IMR-90 (cell line): Measurements from ENCODE around the gene MORN5. TPM values are rescaled to one million over a fixed set of nuclear protein-coding genes. Genes with fewer than 3 reads are reported as not detected.

Experiments used
- ATAC-seq: fragments of 200-7000 bp; cut with Tn5 transposase; 2 replicates; pipeline ENCODE4 v1.9.1; 2020; ENCODE audit warnings: low read depth, mild to moderate bottlenecking, moderate library complexity
- BruUV-seq: library from RNA; stranded (reverse); fragments of 400-500 nt; replicated peaks from 2 replicates; lab custom pipeline; 2021; lab: Mats Ljungman, UMichigan
- CTCF ChIA-PET: fragments of 300-600 bp; formaldehyde crosslinking; extraction: SDS; loops from one replicate; lab custom pipeline; 2021; ENCODE audit warnings: antibody characterized with exemption; lab: Yijun Ruan, JAX
- POLR2A ChIA-PET: fragments of 300-600 bp; sonication (Branson Sonifier 250); formaldehyde crosslinking; loops from one replicate; lab custom pipeline; 2022; ENCODE audit warnings: antibody characterized with exemption; ENCODE audit not compliant: unreplicated experiment; lab: Charles Lee
- DNase-seq: peaks from one replicate; pipeline ENCODE4 v3.0.0; 2013
- H2AFZ ChIP-seq: replicated peaks from 2 replicates; pipeline ENCODE3; 2013; ENCODE audit warnings: low read length, mild to moderate bottlenecking; ENCODE audit not compliant: poor library complexity
- H2AK5ac ChIP-seq: 2 replicates; pipeline ENCODE4 v1.6.1; 2013; ENCODE audit warnings: low read depth, low read length, inconsistent platforms
- H2AK9ac ChIP-seq: replicated peaks from 2 replicates; pipeline ENCODE3; 2013; ENCODE audit warnings: mild to moderate bottlenecking, low read depth, low read length, moderate library complexity; ENCODE audit not compliant: poor library complexity
- H2BK120ac ChIP-seq: 2 replicates; pipeline ENCODE4 v1.6.1; 2013; ENCODE audit warnings: low read depth, low read length, inconsistent platforms
- H2BK15ac ChIP-seq: 3 replicates; pipeline ENCODE4 v1.6.1; 2013; ENCODE audit warnings: low read depth, low read length, inconsistent platforms
- H2BK20ac ChIP-seq: 2 replicates; pipeline ENCODE4 v1.6.1; 2013; ENCODE audit warnings: low read depth, mild to moderate bottlenecking, inconsistent platforms, low read length, moderate library complexity
- H2BK5ac ChIP-seq: 2 replicates; pipeline ENCODE4 v1.6.1; 2013; ENCODE audit warnings: mild to moderate bottlenecking, low read depth, low read length, inconsistent platforms; ENCODE audit not compliant: poor library complexity, severe bottlenecking
- H3K14ac ChIP-seq: replicated peaks from 2 replicates; pipeline ENCODE4 v1.6.1; 2013; ENCODE audit warnings: low read depth, low read length, inconsistent platforms
- H3K18ac ChIP-seq: 2 replicates; pipeline ENCODE4 v1.6.1; 2013; ENCODE audit warnings: low read depth, low read length, control low read depth
- H3K23ac ChIP-seq: 2 replicates; pipeline ENCODE4 v1.6.1; 2013; ENCODE audit warnings: low read depth, low read length, inconsistent platforms
- H3K27ac ChIP-seq: 2 replicates; pipeline ENCODE4 v1.5.1; 2013; ENCODE audit warnings: mild to moderate bottlenecking, control low read depth, low read length; ENCODE audit not compliant: insufficient read depth
- H3K27me3 ChIP-seq: 2 replicates; pipeline ENCODE4 v1.6.1; 2013; ENCODE audit warnings: low read length; ENCODE audit not compliant: control insufficient read depth, insufficient read depth
- H3K36me3 ChIP-seq: 2 replicates; pipeline ENCODE4 v1.6.1; 2013; ENCODE audit warnings: low read length, mixed read lengths; ENCODE audit not compliant: control insufficient read depth, insufficient read depth
- H3K4ac ChIP-seq: 2 replicates; pipeline ENCODE4 v1.6.1; 2013; ENCODE audit warnings: low read depth, low read length, inconsistent platforms
- H3K4me1 ChIP-seq: 2 replicates; pipeline ENCODE4 v1.6.1; 2013; ENCODE audit warnings: low read length, mixed read lengths; ENCODE audit not compliant: control insufficient read depth, insufficient read depth
- H3K4me2 ChIP-seq: 2 replicates; pipeline ENCODE4 v1.6.1; 2013; ENCODE audit warnings: low read depth, mild to moderate bottlenecking, control low read depth, low read length, moderate library complexity
- H3K4me3 ChIP-seq: 2 replicates; pipeline ENCODE4 v1.5.1; 2013; ENCODE audit warnings: low read depth, mild to moderate bottlenecking, control low read depth, low read length, moderate library complexity; ENCODE audit not compliant: insufficient read depth
- H3K56ac ChIP-seq: 2 replicates; pipeline ENCODE4 v1.6.1; 2013; ENCODE audit warnings: low read length, inconsistent platforms; ENCODE audit not compliant: insufficient read depth; ENCODE audit errors: extremely low read depth
- H3K79me1 ChIP-seq, 2 experiments: 2 replicates each; pipeline ENCODE4 v1.6.1; 2013; ENCODE audit warnings: low read length in 2 of 2, inconsistent platforms in 1 of 2, low read depth in 1 of 2
- H3K9ac ChIP-seq: 2 replicates; pipeline ENCODE4 v1.6.1; 2013; ENCODE audit warnings: low read depth, low read length, control low read depth
- H3K9me1 ChIP-seq: 2 replicates; pipeline ENCODE4 v1.6.1; 2013; ENCODE audit warnings: low read length, inconsistent platforms; ENCODE audit not compliant: insufficient read depth
- H3K9me3 ChIP-seq: 2 replicates; pipeline ENCODE4 v1.6.1; 2013; ENCODE audit warnings: low read length; ENCODE audit not compliant: control insufficient read depth, insufficient read depth
- H4K20me1 ChIP-seq: 2 replicates; pipeline ENCODE4 v1.6.1; 2013; ENCODE audit warnings: low read length, inconsistent platforms; ENCODE audit not compliant: insufficient read depth
- H4K5ac ChIP-seq: 2 replicates; pipeline ENCODE4 v1.6.1; 2013; ENCODE audit warnings: mild to moderate bottlenecking, low read depth, low read length, control low read depth
- H4K8ac ChIP-seq, 2 experiments: 2 replicates each; pipeline ENCODE4 v1.6.1; 2013; ENCODE audit warnings: low read depth in 2 of 2, low read length in 2 of 2, control low read depth in 1 of 2, inconsistent platforms in 1 of 2
- H4K91ac ChIP-seq: 2 replicates; pipeline ENCODE4 v1.6.1; 2013; ENCODE audit warnings: low read depth, low read length, inconsistent platforms; ENCODE audit not compliant: insufficient read depth
- BHLHE40 ChIP-seq: fragments of 150-350 bp; IDR thresholded peaks from 2 replicates; pipeline ENCODE4 v1.6.1; 2016; ENCODE audit warnings: mild to moderate bottlenecking, low read depth, low read length
- CHD1 ChIP-seq: IDR thresholded peaks from 2 replicates; pipeline ENCODE4 v1.6.1; 2012; ENCODE audit warnings: low read depth, low read length, improper control_type of control experiment
- FOS ChIP-seq: fragments of 150-350 bp; IDR thresholded peaks from 2 replicates; pipeline ENCODE4 v1.6.1; 2016; ENCODE audit warnings: low read depth, low read length
- MAFK ChIP-seq: IDR thresholded peaks from 2 replicates; pipeline ENCODE4 v1.6.1; 2012; ENCODE audit warnings: low read depth, low read length, improper control_type of control experiment
- NFE2L2 ChIP-seq: fragments of 150-350 bp; IDR thresholded peaks from 2 replicates; pipeline ENCODE4 v1.6.1; 2016; ENCODE audit warnings: low read depth, mild to moderate bottlenecking, low read length
- RAD21 ChIP-seq: IDR thresholded peaks from 2 replicates; pipeline ENCODE4 v1.6.1; 2012; ENCODE audit warnings: low read length, improper control_type of control experiment
- WGBS, 2 experiments: methylation state at CpG; one replicate each; pipeline versions ENCODE4 v1.1.5 to v1.1.7; 2013; ENCODE audit warnings: missing lambda C conversion rate in 2 of 2; ENCODE audit not compliant: insufficient read length in 1 of 2; ENCODE audit errors: extremely low coverage in 2 of 2; 5-methylcytosine and 5-hydroxymethylcytosine counted together
- dilution Hi-C: fragments of 300-500 bp; cut with HindIII; formaldehyde crosslinking; loops from one replicate; pipeline ENCODE4 v1.14.3; 2018; ENCODE audit warnings: low sequenced_read_pairs; ENCODE audit not compliant: unreplicated experiment
- in situ Hi-C: fragments of 300-500 bp; cut with MboI; formaldehyde crosslinking; loops from 3 replicates; pipeline ENCODE4 v1.14.3; 2019; ENCODE audit warnings: low sequenced_read_pairs, inconsistent platforms, mixed read lengths
- intact Hi-C: fragments of 100-400 bp; cut with micrococcal nuclease; formaldehyde crosslinking; loops from 2 replicates; pipeline ENCODE4 v1.10.0; 2022
- polyA plus RNA-seq, 3 experiments: library from polyadenylated mRNA; depleted of rRNA; stranded (reverse); fragments of >200 nt; gene quantifications; 2 replicates each; pipeline ENCODE4 v1.2.3, GENCODE V29; 2012; ENCODE audit warnings: low replicate concordance in 1 of 3
- total RNA-seq: library from RNA; depleted of rRNA; stranded (reverse); fragments of >200 nt; gene quantifications from 2 replicates; pipeline ENCODE4 v1.2.3, GENCODE V29; 2012
- TF ChIP-seq, protein P1 (sequence below): fragments of 150-350 bp; IDR thresholded peaks from 2 replicates; pipeline ENCODE4 v1.6.1; 2017; ENCODE audit warnings: mild to moderate bottlenecking, antibody characterized with exemption, low read length, low read depth
- TF ChIP-seq, protein P2 (sequence below): fragments of 150-350 bp; IDR thresholded peaks from 2 replicates; pipeline ENCODE4 v1.6.1; 2016; ENCODE audit warnings: low read depth, mild to moderate bottlenecking, low read length, moderate library complexity, borderline replicate concordance

Gene MORN5
- total and polyA plus RNA-seq, 2 of the 4 experiments (the other 2 are of a cell fraction): not detected

DNA sequence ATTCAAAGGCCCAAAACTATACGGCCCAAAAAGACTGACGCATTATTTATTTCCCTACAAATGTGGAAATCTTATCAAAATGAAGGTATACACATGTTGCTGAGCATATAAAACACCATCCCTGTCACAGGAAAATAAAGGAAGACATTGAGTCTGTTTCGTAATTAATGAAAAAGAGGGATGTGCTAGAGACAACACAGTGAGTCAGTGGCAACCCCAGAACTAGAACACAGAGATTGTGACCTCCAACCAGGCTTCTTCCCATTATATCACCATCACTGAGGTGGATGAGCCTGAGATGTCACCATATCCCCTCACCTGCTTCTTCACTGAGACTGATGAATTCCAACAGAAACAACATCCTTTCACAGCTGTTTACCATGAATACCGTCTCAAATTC, 3.9 kb upstream of the MORN5 start:
- no TSS peak for BruUV-seq
- no peak overlapping the region for H3K4me2 ChIP-seq
- H3K9me1 ChIP-seq: peaks cover 8% of the 10 kb centered on the region
- intact Hi-C loops: no loop called here
- H3K36me3 ChIP-seq: peaks cover 9% of the 10 kb centered on the region; the same call in 1 of the 2 replicates
- H3K4me1 ChIP-seq: peaks cover 2% of the 10 kb centered on the region
- no peak overlapping the region for H2AK9ac ChIP-seq
- H2AK5ac ChIP-seq: no peak overlapping the region
- H4K91ac ChIP-seq: no peak overlapping the region
- dilution Hi-C loops: no loop called here
- no peak overlapping the region for H3K27ac ChIP-seq
- H3K23ac ChIP-seq: no peak overlapping the region
- ChIA-PET CTCF (interaction anchor here (0.7 to 1.8 kb wide), 2 partner anchors 11 to 1394 kb away, joined by 3 to 5 read pairs; no protein-coding TSS in a partner anchor), POLR2A (no interaction called here)
- H3K18ac ChIP-seq: no peak overlapping the region
- no peak overlapping the region for H3K56ac ChIP-seq
- no peak overlapping the region for H2BK5ac ChIP-seq
- H4K8ac ChIP-seq: no peak overlapping the region
- in situ Hi-C loops: no loop called here
- no peak overlapping the region for H2BK20ac ChIP-seq
- H2BK15ac ChIP-seq: no peak overlapping the region
- no peak for ATAC-seq
- no peaks in the 10 kb centered on the region for H3K27me3 ChIP-seq
- no peak overlapping the region for H3K9ac ChIP-seq
- no peak overlapping the region for H2AFZ ChIP-seq
- H3K14ac ChIP-seq: no peak overlapping the region
- WGBS, 2 experiments: 80% methylated on average over 1 of the region's 4 CpGs; no CpG with 5 or more reads in 1 of the 2 experiments
- no peak for DNase-seq
- no peaks in the 10 kb centered on the region for H3K9me3 ChIP-seq
- peaks cover 9% of the 10 kb centered on the region; the same call in 1 of the 2 replicates for H4K20me1 ChIP-seq
- H4K5ac ChIP-seq: no peak overlapping the region
- H3K4me3 ChIP-seq: no peak overlapping the region
- TF ChIP-seq, protein P1, sequence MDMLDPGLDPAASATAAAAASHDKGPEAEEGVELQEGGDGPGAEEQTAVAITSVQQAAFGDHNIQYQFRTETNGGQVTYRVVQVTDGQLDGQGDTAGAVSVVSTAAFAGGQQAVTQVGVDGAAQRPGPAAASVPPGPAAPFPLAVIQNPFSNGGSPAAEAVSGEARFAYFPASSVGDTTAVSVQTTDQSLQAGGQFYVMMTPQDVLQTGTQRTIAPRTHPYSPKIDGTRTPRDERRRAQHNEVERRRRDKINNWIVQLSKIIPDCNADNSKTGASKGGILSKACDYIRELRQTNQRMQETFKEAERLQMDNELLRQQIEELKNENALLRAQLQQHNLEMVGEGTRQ: no peak
- TF ChIP-seq RAD21 (no peak), MAFK (no peak), CHD1 (no peak), NFE2L2 (no peak), BHLHE40 (no peak), FOS (no peak)
- TF ChIP-seq, protein P2, sequence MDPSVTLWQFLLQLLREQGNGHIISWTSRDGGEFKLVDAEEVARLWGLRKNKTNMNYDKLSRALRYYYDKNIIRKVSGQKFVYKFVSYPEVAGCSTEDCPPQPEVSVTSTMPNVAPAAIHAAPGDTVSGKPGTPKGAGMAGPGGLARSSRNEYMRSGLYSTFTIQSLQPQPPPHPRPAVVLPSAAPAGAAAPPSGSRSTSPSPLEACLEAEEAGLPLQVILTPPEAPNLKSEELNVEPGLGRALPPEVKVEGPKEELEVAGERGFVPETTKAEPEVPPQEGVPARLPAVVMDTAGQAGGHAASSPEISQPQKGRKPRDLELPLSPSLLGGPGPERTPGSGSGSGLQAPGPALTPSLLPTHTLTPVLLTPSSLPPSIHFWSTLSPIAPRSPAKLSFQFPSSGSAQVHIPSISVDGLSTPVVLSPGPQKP: no peak
- peaks cover 30 to 38% of the 10 kb centered on the region in 2 experiments for H3K79me1 ChIP-seq
- H2BK120ac ChIP-seq: no peak overlapping the region
- no peak overlapping the region for H3K4ac ChIP-seq
